ENCODE results near the gene RCBTB2.

GRCh38 chr13:48508011-48508410 is 24.9 kb downstream of the RCBTB2 start:
- TF ChIP-seq CTCF (IDR thresholded peaks at IDR 0.05) (no peak), POLR2A (IDR thresholded peaks at IDR 0.05) (no peak), POLR2AphosphoS5 (IDR thresholded peaks at IDR 0.05) (no peak), EP300 (IDR thresholded peaks at IDR 0.05) (no peak)
